Ishikawa (cell line): Measurements from ENCODE around the gene CSNK1D.

Experiments used
- CEBPB ChIP-seq: IDR thresholded peaks from 2 replicates; pipeline ENCODE4 v1.6.1; 2012
- CREB1 ChIP-seq: IDR thresholded peaks from 2 replicates; pipeline ENCODE4 v1.6.1; 2012; ENCODE audit warnings: low read depth
- EGR1 ChIP-seq: IDR thresholded peaks from 2 replicates; pipeline ENCODE4 v1.6.1; 2012
- EP300 ChIP-seq: IDR thresholded peaks from 2 replicates; pipeline ENCODE4 v1.6.1; 2012; ENCODE audit warnings: borderline replicate concordance
- FOXM1 ChIP-seq: IDR thresholded peaks from 2 replicates; pipeline ENCODE4 v1.6.1; 2012; ENCODE audit warnings: low read depth, borderline replicate concordance
- NFIC ChIP-seq: IDR thresholded peaks from 2 replicates; pipeline ENCODE4 v1.6.1; 2012
- RAD21 ChIP-seq: IDR thresholded peaks from 2 replicates; pipeline ENCODE4 v1.6.1; 2012; ENCODE audit warnings: low read depth
- TAF1 ChIP-seq: IDR thresholded peaks from 2 replicates; pipeline ENCODE4 v1.6.1; 2012; ENCODE audit warnings: low read depth, mild to moderate bottlenecking
- TCF12 ChIP-seq: IDR thresholded peaks from 2 replicates; pipeline ENCODE4 v1.6.1; 2012; ENCODE audit warnings: low read depth
- TEAD4 ChIP-seq: IDR thresholded peaks from 2 replicates; pipeline ENCODE4 v1.6.1; 2012
- YY1 ChIP-seq: IDR thresholded peaks from 2 replicates; pipeline ENCODE4 v1.6.1; 2012; ENCODE audit warnings: low read depth
- ZBTB7A ChIP-seq: IDR thresholded peaks from 2 replicates; pipeline ENCODE4 v1.6.1; 2012; ENCODE audit warnings: low read depth
- TF ChIP-seq, protein P1 (sequence below): IDR thresholded peaks from 2 replicates; pipeline ENCODE4 v1.6.1; 2012
- TF ChIP-seq, protein P2 (sequence below): IDR thresholded peaks from 2 replicates; pipeline ENCODE4 v1.6.1; 2012; ENCODE audit warnings: low read depth, mild to moderate bottlenecking
- TF ChIP-seq, protein P3 (sequence below): IDR thresholded peaks from 2 replicates; pipeline ENCODE4 v1.6.1; 2012

CSNK1D gene

DNA sequence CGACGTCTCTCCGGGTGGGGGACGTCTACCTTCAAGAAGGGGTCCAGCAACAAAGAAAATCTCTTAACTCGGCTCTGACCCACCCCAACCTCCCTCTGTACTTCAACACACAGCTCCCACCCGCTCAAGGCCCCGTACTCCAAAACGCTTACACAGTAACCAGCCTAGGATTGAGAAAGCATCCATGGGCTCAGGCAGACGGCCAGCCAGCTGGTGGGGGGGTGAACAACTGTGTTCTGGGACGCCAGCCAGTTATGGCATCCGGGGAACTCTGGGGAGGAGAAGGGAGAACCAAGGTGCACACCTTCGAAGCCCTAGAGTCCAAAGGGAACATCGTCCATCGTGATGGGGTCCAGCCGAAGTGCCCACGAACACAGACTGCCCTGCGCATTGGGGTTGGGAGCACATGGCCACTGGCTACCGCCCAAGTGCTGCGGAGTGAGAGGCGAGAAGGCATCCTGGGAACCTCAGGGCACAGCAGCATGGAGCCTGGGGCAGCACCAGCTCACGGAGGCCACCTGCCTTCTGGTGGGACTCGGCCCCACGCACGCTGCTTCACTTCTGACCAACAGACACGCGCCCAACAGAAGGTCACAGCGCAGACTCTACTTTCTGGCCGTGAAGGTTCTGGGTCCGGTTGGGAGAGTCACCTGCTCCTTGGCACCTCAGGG, 30.4 kb downstream of the CSNK1D start:
- TF ChIP-seq TEAD4 (peak; percentile 12; the same call in 1 of the 2 replicates), EP300 (no peak)
- TF ChIP-seq, protein P1, sequence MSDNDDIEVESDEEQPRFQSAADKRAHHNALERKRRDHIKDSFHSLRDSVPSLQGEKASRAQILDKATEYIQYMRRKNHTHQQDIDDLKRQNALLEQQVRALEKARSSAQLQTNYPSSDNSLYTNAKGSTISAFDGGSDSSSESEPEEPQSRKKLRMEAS, result 0 out of 2 replicates have a peak, but pooled peaks have one; percentile 15

DNA sequence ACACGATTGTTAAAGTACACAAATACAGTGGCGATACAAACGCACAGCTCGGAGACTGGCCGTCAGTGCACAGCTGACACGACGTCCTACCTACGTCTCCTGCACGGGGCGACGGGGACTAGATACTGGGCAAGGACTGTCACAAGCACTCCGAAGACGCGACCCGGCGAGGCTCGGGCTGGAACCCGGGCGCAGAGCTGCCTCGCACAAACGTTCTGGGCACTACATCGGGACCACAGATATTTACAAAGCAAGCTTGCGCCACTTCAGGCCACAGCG, 30.9 kb downstream of the CSNK1D start:
- TF ChIP-seq, protein P1, result no peak

DNA sequence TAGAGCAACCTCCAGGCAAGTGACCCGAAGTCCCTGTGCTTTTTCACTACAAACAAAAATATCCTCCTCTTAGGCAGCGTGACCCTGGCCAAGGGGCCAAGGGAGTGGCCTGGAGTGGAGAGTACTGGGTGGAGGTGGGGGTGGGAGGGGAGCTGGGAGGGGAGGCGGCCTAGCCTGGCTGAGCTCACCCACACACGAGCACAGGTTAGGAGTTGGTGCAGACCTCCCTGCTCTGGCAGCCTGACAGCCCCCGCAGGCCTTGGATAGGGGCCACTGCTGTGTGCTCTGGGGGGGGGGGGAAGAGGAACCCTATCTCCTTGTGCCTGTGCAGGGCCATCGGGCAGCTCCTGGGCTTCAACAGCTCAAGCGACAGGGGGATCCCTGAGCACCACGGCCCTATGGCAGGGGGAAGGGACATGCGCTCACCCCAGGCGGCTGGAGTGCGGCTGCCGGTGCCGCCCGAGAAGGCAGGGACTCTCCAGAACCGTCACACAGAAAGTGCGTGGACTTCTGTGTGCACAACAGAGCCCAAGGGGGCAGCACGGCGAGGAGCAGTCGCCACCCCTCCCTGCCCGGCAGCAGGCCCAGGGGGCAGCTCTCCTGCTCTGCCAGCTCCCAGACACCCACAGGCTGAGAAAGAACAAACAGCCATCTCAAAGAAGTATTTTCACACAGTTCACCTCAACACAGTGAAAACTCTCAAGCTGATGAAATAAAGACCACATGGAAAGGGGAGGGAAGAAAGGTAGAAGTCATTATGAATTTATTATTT, 31.4 kb downstream of the CSNK1D start:
- TF ChIP-seq TCF12, result 0 out of 2 replicates have a peak, but pooled peaks have one; percentile 10
- TF ChIP-seq CREB1, result no peak

DNA sequence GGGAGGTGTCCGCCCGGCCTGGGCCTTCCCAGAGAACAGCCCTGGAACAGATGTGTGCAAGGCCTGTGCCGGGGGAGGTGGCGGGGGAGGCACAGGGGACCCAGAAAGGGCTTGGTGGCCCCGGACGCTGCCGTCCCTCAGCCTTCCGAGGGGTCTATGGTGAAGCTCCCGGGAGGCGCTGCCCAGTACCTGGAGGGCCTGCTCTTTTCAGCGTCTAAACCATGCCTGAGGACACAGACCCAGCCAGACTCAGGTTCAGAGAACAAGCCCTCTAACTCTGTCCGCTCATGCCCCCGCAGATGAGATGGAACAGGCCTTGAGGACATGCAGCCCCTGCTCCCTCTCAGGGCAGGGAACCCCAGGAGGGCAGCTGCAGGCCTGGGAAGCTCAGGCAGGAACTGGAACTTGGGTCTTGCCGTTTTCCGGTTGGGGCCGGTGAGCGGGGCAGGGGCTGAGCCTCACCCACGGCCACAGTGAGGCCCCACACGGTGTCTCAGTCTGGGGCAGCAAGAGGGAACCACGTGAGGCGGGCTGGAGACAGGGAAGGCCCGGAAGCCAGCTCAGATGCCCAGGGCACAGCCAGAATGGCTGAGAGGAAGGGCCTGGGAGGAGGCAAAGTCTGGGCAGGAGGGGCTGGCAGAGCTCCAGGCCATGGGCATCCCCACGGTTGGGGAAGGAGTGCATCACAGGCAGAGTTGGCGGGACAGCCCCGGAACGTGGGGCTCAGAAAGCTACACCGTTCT, 32.1 kb downstream of the CSNK1D start:
- TF ChIP-seq YY1 (no peak), CREB1 (no peak), TEAD4 (no peak), FOXM1 (no peak), TAF1 (no peak), EGR1 (no peak), NFIC (no peak), ZBTB7A (no peak), EP300 (no peak), TCF12 (no peak), RAD21 (no peak)
- TF ChIP-seq, protein P2, sequence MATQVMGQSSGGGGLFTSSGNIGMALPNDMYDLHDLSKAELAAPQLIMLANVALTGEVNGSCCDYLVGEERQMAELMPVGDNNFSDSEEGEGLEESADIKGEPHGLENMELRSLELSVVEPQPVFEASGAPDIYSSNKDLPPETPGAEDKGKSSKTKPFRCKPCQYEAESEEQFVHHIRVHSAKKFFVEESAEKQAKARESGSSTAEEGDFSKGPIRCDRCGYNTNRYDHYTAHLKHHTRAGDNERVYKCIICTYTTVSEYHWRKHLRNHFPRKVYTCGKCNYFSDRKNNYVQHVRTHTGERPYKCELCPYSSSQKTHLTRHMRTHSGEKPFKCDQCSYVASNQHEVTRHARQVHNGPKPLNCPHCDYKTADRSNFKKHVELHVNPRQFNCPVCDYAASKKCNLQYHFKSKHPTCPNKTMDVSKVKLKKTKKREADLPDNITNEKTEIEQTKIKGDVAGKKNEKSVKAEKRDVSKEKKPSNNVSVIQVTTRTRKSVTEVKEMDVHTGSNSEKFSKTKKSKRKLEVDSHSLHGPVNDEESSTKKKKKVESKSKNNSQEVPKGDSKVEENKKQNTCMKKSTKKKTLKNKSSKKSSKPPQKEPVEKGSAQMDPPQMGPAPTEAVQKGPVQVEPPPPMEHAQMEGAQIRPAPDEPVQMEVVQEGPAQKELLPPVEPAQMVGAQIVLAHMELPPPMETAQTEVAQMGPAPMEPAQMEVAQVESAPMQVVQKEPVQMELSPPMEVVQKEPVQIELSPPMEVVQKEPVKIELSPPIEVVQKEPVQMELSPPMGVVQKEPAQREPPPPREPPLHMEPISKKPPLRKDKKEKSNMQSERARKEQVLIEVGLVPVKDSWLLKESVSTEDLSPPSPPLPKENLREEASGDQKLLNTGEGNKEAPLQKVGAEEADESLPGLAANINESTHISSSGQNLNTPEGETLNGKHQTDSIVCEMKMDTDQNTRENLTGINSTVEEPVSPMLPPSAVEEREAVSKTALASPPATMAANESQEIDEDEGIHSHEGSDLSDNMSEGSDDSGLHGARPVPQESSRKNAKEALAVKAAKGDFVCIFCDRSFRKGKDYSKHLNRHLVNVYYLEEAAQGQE, result no peak

DNA sequence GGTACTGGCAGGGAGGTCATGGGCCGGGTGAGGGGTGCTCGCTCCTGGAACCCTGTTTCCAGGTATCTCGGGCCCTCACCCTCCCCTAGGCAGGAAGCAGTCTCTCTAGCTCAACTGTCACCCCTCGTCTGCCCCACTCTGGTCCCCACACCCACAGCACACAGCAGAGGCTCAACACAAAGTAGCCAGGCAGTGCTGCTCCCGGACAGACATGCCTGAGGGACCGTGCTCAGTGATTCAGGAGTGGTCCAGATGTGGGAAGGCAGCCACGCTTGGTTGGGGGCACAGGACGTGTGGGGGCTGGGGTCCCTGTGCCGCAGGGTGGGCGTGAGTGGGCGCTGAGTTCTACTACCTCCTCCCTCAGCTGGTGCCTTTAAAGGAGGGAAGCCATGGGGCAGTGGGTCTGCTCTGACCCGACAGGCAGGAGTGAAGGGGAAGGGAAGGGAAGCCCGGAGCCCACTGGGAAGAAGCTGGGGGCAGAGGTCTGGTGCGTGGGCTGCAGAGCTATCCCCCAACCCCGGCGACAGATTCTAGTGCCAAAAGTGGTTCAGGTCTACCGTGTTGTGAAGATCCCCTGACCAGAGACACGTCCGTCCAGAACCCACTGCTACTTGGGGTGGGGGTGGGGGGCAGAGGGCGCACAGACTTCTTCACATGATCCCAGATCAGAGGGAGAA, 32.9 kb downstream of the CSNK1D start:
- TF ChIP-seq TCF12 (no peak), EP300 (no peak), YY1 (no peak), ZBTB7A (no peak)
- TF ChIP-seq, protein P2, result no peak

DNA sequence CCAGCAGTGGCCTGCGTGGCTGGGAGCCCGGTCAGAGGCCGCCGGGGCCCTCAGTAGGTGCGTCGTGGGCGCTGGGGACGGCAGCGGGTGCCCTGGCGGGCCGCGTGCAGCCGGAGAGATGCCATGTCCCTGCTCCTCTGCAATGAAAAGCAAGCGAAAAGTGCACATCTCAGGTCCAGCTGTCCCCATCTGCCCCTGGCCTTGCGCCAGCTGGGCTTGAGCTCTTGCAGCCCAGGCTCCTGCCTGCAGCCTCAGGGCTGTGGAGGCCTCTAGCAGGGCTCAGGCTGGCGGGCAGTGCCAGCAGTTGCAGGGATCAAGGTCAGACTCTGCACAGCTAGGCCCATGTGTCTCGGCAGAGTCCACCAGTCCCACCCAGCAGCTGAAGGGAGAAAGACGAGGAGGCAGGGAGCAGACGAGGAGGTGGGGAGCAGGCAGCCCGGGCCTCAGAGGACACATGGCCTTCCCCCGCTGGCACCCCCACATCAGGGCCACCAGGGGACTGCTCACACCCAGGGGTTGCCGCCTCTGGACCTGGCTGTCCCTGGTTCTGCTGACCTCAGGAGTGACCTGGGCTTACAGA, 33.5 kb downstream of the CSNK1D start:
- TF ChIP-seq, protein P1, result no peak
- TF ChIP-seq TEAD4, result no peak
- TF ChIP-seq NFIC, result no peak
- TF ChIP-seq TAF1, result no peak
- TF ChIP-seq YY1, result no peak
- no peak for TF ChIP-seq CREB1
- TF ChIP-seq, protein P3, sequence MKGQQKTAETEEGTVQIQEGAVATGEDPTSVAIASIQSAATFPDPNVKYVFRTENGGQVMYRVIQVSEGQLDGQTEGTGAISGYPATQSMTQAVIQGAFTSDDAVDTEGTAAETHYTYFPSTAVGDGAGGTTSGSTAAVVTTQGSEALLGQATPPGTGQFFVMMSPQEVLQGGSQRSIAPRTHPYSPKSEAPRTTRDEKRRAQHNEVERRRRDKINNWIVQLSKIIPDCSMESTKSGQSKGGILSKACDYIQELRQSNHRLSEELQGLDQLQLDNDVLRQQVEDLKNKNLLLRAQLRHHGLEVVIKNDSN, result no peak
- no peak for TF ChIP-seq ZBTB7A
- TF ChIP-seq CEBPB, result no peak
- no peak for TF ChIP-seq EP300
- no peak for TF ChIP-seq EGR1
- no peak for TF ChIP-seq RAD21
- TF ChIP-seq, protein P2, result no peak
